HepG2 (cell line): ENCODE measurements around the gene BFSP1. TPM values are rescaled to one million over a fixed set of nuclear protein-coding genes. Genes with fewer than 3 reads are reported as not detected.

Source experiments
- ATAC-seq: fragments of 200-7000 bp; cut with Tn5 transposase; 3 replicates; pipeline ENCODE4 v1.9.1; 2020; ENCODE audit warnings: mild to moderate bottlenecking, moderate library complexity
- BruUV-seq: library from RNA; stranded (reverse); fragments of 400-500 nt; replicated peaks from 2 replicates; lab custom pipeline; 2021; lab: Mats Ljungman, UMichigan
- CTCF ChIA-PET: fragments of 300-600 bp; formaldehyde crosslinking; extraction: SDS; loops from one replicate; lab custom pipeline; 2021; ENCODE audit warnings: low total read pairs, inconsistent platforms, low intra/inter-chr PET ratio; lab: Yijun Ruan, JAX
- POLR2A ChIA-PET: fragments of 350-600 bp; sonication (Branson Sonifier 250); formaldehyde crosslinking; loops from one replicate; lab custom pipeline; 2020; ENCODE audit warnings: antibody characterized with exemption, inconsistent platforms; lab: Yijun Ruan, JAX
- DNase-seq: peaks from one replicate; pipeline ENCODE4 v3.0.0-alpha.2; 2015; ENCODE audit warnings: low spot score
- FAIRE-seq: peaks from 3 replicates; lab custom pipeline; 2011; peaks lifted over from hg19 to GRCh38; lab: Jason Lieb, UNC
- H2AFZ ChIP-seq: one replicate; pipeline ENCODE4 v1.6.1; 2011; ENCODE audit warnings: low read length, inconsistent platforms
- H3K27ac ChIP-seq: fragments of 300-600 bp; 3 replicates; pipeline ENCODE4 v1.8.0; 2011; ENCODE audit warnings: mixed run types, mild to moderate bottlenecking, mixed read lengths, low read length, inconsistent platforms; ENCODE audit not compliant: insufficient read depth; ENCODE audit errors: extremely low read length
- H3K27me3 ChIP-seq, 2 experiments: fragments of 200-600 bp in 1 of 2; 2 replicates in 1 of 2; 3 replicates in 1 of 2; pipeline versions ENCODE4 v1.6.0 to v1.8.0; 2011; ENCODE audit warnings: low read length in 2 of 2, mild to moderate bottlenecking in 2 of 2, moderate library complexity in 2 of 2, inconsistent platforms in 1 of 2; ENCODE audit not compliant: insufficient read depth in 2 of 2, control insufficient read depth in 1 of 2
- H3K36me3 ChIP-seq, 2 experiments: fragments of 200-600 bp in 1 of 2; replicated peaks in 1 of 2; 2 replicates in 1 of 2; 3 replicates in 1 of 2; pipeline versions ENCODE4 v1.5.1 to v1.8.0; 2011; ENCODE audit warnings: low read length in 2 of 2, inconsistent platforms in 1 of 2; ENCODE audit not compliant: insufficient read depth in 2 of 2, control insufficient read depth in 1 of 2
- H3K4me1 ChIP-seq: 2 replicates; pipeline ENCODE4 v1.5.1; 2012; ENCODE audit warnings: low read length, inconsistent platforms; ENCODE audit not compliant: insufficient read depth
- H3K4me2 ChIP-seq: 2 replicates; pipeline ENCODE4 v1.6.0; 2011; ENCODE audit warnings: low read depth, low read length, inconsistent platforms
- H3K4me3 ChIP-seq, 3 experiments: fragments of 200-600 bp in 1 of 3; sonication (generic), shearing (Covaris generic) in 1 of 3; replicated peaks in 1 of 3; 2 replicates each; pipeline ENCODE4 v1.5.1; 2011 to 2016; ENCODE audit warnings: low read length in 3 of 3, inconsistent platforms in 2 of 3, low read depth in 2 of 3, mild to moderate bottlenecking in 2 of 3, control low read depth in 1 of 3, mixed read lengths in 1 of 3; ENCODE audit not compliant: insufficient read depth in 1 of 3
- H3K79me2 ChIP-seq: one replicate; pipeline ENCODE4 v1.6.1; 2011; ENCODE audit warnings: low read length, inconsistent platforms; ENCODE audit not compliant: insufficient read depth
- H3K9ac ChIP-seq: 2 replicates; pipeline ENCODE4 v1.6.0; 2011; ENCODE audit warnings: mild to moderate bottlenecking, low read depth, low read length, inconsistent platforms; ENCODE audit not compliant: insufficient read depth
- H3K9me3 ChIP-seq: 2 replicates; pipeline ENCODE4 v1.5.1; 2012; ENCODE audit warnings: mild to moderate bottlenecking, low read length
- H4K20me1 ChIP-seq: 2 replicates; pipeline ENCODE4 v1.6.0; 2011; ENCODE audit warnings: inconsistent platforms, mild to moderate bottlenecking, low read length, moderate library complexity; ENCODE audit not compliant: insufficient read depth
- HOMEZ ChIP-seq: IDR thresholded peaks from 2 replicates; pipeline ENCODE4 v1.6.1; 2016; ENCODE audit warnings: low read depth
- POLR2AphosphoS2 ChIP-seq: IDR thresholded peaks from 2 replicates; pipeline ENCODE4 v1.6.1; 2011; ENCODE audit warnings: low read depth, low read length, improper control_type of control experiment
- ZBTB34 ChIP-seq: sonication (generic); formaldehyde crosslinking; IDR thresholded peaks from 2 replicates; pipeline ENCODE4 v1.8.0; 2022; ENCODE audit warnings: mild to moderate bottlenecking, missing genetic modification reagents
- ZNF383 ChIP-seq: sonication (generic); formaldehyde crosslinking; IDR thresholded peaks from 2 replicates; pipeline ENCODE4 v1.4.0; 2020; ENCODE audit warnings: missing genetic modification reagents, mild to moderate bottlenecking, borderline replicate concordance
- ZNF792 ChIP-seq: IDR thresholded peaks from 2 replicates; pipeline ENCODE4 v1.6.1; 2016
- WGBS: methylation state at CpG from one replicate; pipeline ENCODE4 v1.1.6; 2017; ENCODE audit warnings: low lambda C conversion rate; 5-methylcytosine and 5-hydroxymethylcytosine counted together
- in situ Hi-C: cut with HindIII; loops from 2 replicates; pipeline ENCODE4 v1.10.0; 2017; ENCODE audit warnings: low pct_unique_long_range_greater_than_20kb; ENCODE audit not compliant: extremely low pct_ligation_motif_present
- intact Hi-C: fragments of 100-400 bp; cut with micrococcal nuclease; formaldehyde crosslinking; loops from one replicate; pipeline ENCODE4 v1.10.0; 2022; ENCODE audit not compliant: unreplicated experiment
- polyA plus RNA-seq, 8 experiments: library from polyadenylated mRNA; depleted of rRNA in 3 of 8; stranded (reverse) in 7 of 8; unstranded in 1 of 8; fragments of >200 nt; fragmentation: Illumina TruSeq in 4 of 8; extraction: Trizol in 4 of 8; gene quantifications; 2 replicates each; pipeline versions ENCODE4 v1.2.1 to v1.2.3, GENCODE V29; 2011 to 2016; ENCODE audit warnings: low read depth in 4 of 8, missing spikeins in 1 of 8, mixed read lengths in 1 of 8; ENCODE audit not compliant: insufficient read depth in 1 of 8
- total RNA-seq, 5 experiments: library from RNA; depleted of rRNA; stranded (reverse); fragments of >200 nt; fragmentation: Illumina TruSeq; extraction: Trizol; gene quantifications; 2 replicates each; pipeline ENCODE4 v1.2.3, GENCODE V29; 2016; ENCODE audit warnings: low read depth in 1 of 5

BFSP1 gene
- total and polyA plus RNA-seq, 2 of the 13 experiments (the other 11 are each of a cell fraction or from before 2014, with no cell fraction given) = 0.22 to 0.26 TPM

- no peak for TF ChIP-seq ZBTB34 (CRISPR knock-in tag)
Observed at GRCh38 chr20:17495826-17496225, 35.4 kb downstream of the BFSP1 start (continued).

- ChIA-PET CTCF (no interaction called here), POLR2A (no interaction called here)
- H3K4me1 ChIP-seq = no peaks in the 10 kb centered on the region
- no peak overlapping the region for H3K4me2 ChIP-seq
- 27% methylated on average over 7 of the region's 7 CpGs for WGBS
- TF ChIP-seq ZNF383 (CRISPR knock-in tag) (no peak), HOMEZ (no peak)
- FAIRE-seq (no peak), DNase-seq (no peak), ATAC-seq (no peak)
- H2AFZ ChIP-seq = no peak overlapping the region
- no peaks in the 10 kb centered on the region for H3K36me3 ChIP-seq
- no peaks in the 10 kb centered on the region for H4K20me1 ChIP-seq
- no peak overlapping the region for H3K27ac ChIP-seq
- peaks cover 18 to 77% of the 10 kb centered on the region in 2 experiments for H3K27me3 ChIP-seq
- H3K4me3 ChIP-seq = no peak overlapping the region
- intact Hi-C loops = no loop called here
- H3K79me2 ChIP-seq = no peaks in the 10 kb centered on the region
- in situ Hi-C loops = no loop called here
- H3K9ac ChIP-seq = no peak overlapping the region
- H3K9me3 ChIP-seq = no peaks in the 10 kb centered on the region
- BruUV-seq = no TSS peak
Observed at GRCh38 chr20:17494201-17494600, 37.0 kb downstream of the BFSP1 start.

- Histone ChIP-seq H2AFZ (no peak overlapping the region), H3K9me3 (no peaks in the 10 kb centered on the region), H3K79me2 (no peaks in the 10 kb centered on the region), H3K27me3 (peaks cover 16 to 75% of the 10 kb centered on the region in 2 experiments), H3K9ac (no peak overlapping the region), H4K20me1 (no peaks in the 10 kb centered on the region), H3K27ac (no peak overlapping the region), H3K4me1 (no peaks in the 10 kb centered on the region), H3K4me2 (no peak overlapping the region), H3K36me3 (no peaks in the 10 kb centered on the region), H3K4me3 (no peak overlapping the region)
- ATAC-seq (no peak), DNase-seq (no peak), FAIRE-seq (no peak)
- TF ChIP-seq ZNF792 (CRISPR knock-in tag) = no peak
- TF ChIP-seq POLR2AphosphoS2 = no peak
- intact Hi-C loops (no loop called here), in situ Hi-C loops (no loop called here)
- no TSS peak for BruUV-seq
- POLR2A ChIA-PET = no interaction called here
- WGBS = 5% methylated on average over 2 of the region's 2 CpGs
- CTCF ChIA-PET = no interaction called here
Observed at GRCh38 chr20:17493173-17493572, 38.0 kb downstream of the BFSP1 start.
